Gastroesophageal sphincter (tissue), 3 donors: Measurements from ENCODE around the gene CCNI2.

Experiments
- POLR2A ChIP-seq, 2 donors: fragments of 450-650 bp; IDR thresholded peaks; one replicate each; pipeline ENCODE4 v1.6.1; 2017; ENCODE audit warnings: antibody characterized with exemption in 2 of 2, mild to moderate bottlenecking in 2 of 2, moderate library complexity in 1 of 2
- TF ChIP-seq, protein P1 (sequence below), 4 experiments: fragments of 200-600 bp in 2 of 4; fragments of 450-650 bp in 2 of 4; sonication (generic) in 1 of 4; IDR thresholded peaks; one replicate each; pipeline ENCODE4 v1.5.1; 2017 to 2019; ENCODE audit warnings: antibody characterized with exemption in 4 of 4, mild to moderate bottlenecking in 2 of 4, moderate library complexity in 2 of 4

DNA sequence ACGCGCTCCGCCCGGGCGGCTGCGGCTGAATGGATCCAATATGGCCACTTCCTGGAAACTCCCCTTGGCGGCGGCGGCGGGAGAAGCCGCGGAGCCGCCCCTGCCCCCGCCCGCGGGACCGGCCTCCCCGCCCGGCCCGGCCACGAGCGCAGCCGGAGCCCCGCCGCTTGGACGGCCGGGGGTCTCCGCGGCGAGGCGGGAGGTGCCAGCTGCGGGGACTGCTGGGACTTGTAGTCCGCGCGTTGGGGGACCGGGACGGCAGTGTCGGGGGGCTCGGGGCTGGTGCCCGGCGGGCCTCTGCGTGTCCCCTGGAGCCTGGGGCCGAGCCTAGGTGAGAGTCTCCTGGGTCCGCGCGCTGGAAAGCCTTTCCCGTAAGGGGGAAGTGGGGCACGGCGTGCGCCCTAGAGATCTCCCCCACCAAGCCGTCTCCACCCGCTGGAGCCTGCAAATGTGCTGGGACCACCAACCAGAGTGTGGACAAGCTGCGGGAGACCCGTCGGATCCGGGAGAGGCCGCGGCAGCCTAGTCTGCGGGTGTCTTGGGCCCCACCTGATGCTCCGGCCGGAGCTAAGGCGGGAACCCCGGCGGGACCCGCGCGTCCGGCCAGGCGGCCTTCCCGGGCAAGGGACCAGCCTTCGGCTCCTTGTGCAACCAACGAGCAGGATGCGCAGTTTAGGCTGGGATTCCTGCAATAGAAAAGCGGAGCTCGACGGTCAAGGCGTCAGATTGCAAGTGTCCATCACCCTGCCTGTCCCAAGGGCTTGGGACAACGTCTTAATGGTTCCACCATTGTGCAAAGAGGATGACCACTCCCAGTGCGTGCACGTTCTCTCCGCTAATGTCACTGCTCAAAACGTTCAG lies 30.2 kb downstream of the CCNI2 start, which contains the start of gene SEPTIN8:
- TF ChIP-seq, protein P1, sequence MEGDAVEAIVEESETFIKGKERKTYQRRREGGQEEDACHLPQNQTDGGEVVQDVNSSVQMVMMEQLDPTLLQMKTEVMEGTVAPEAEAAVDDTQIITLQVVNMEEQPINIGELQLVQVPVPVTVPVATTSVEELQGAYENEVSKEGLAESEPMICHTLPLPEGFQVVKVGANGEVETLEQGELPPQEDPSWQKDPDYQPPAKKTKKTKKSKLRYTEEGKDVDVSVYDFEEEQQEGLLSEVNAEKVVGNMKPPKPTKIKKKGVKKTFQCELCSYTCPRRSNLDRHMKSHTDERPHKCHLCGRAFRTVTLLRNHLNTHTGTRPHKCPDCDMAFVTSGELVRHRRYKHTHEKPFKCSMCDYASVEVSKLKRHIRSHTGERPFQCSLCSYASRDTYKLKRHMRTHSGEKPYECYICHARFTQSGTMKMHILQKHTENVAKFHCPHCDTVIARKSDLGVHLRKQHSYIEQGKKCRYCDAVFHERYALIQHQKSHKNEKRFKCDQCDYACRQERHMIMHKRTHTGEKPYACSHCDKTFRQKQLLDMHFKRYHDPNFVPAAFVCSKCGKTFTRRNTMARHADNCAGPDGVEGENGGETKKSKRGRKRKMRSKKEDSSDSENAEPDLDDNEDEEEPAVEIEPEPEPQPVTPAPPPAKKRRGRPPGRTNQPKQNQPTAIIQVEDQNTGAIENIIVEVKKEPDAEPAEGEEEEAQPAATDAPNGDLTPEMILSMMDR (IDR thresholded peaks at IDR 0.05): peak in 1 of 4 experiments; percentile 15
- no peak for TF ChIP-seq POLR2A (IDR thresholded peaks at IDR 0.05)
